Non-pigmented ciliary epithelial cell (primary cell): ENCODE results near the gene WSB2.

Source experiments
- DNase-seq: peaks from one replicate; pipeline ENCODE4 v3.0.0-alpha.2; 2010; ENCODE audit warnings: low read depth

WSB2 gene

GRCh38 chr12:118061873-118062843 is 1.2 kb upstream of the WSB2 start:
- DNase-seq, result no peak

DNA sequence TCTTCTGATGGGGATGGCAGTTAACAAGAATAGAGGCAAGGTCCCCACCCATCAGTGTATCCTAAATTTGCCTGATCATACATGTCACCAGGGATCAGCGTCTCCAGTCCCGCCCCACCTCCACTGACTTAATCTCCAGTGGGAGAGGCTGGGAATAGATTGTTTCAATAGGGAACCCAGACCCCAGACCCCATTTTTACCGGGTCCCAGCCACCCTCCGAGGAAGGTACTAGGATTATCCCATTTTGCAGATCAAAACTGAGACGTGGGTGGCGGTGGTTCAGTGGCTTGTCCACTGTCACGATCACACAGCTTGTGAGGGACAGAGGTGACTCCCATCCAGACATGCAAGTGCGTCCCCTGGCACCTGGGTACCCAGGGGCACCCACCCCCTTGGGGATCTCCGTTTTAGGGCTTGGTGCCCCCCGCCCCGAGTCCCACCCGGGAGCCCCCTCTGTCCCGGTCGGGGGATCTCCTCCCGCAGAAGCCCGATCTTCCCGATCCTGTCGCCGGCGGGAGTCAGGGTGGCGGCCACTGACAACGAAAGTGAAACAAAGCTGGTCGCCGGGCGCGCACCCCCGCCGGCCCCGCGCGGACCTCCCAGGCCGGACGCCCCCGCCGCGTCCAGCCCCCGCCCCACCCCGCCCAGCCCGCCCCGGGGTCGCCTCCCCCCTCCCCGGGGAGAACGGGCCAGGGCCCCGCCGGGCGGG is 523 bp downstream of the WSB2 start:
- no peak for DNase-seq

GRCh38 chr12:118059341-118060191 is 1.4 kb downstream of the WSB2 start:
- no peak for DNase-seq

GRCh38 chr12:118058881-118059280 is 2.1 kb downstream of the WSB2 start:
- DNase-seq, result no peak

DNA sequence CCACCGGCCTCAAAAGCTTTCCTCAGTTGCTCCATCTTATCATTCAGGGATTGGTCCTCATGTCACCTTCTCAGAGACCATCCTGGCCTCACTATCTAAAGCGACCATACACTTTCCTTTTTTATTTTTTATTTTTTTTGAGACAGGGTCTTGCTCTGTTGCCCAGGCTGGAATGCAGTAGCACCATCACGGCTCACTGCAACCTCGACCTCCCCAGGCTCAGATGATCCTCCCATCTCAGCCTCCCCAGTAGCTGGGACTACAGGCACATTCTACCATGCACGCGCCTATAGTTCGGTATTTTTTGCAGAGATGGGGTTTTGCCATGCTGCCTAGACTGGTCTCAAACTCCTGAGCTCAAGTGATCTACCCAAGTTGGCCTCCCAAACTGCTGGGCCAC is 2.8 kb downstream of the WSB2 start:
- DNase-seq, result no peak

- DNase-seq, result no peak
Observed at GRCh38 chr12:118055865-118056773, 4.9 kb downstream of the WSB2 start.

DNA sequence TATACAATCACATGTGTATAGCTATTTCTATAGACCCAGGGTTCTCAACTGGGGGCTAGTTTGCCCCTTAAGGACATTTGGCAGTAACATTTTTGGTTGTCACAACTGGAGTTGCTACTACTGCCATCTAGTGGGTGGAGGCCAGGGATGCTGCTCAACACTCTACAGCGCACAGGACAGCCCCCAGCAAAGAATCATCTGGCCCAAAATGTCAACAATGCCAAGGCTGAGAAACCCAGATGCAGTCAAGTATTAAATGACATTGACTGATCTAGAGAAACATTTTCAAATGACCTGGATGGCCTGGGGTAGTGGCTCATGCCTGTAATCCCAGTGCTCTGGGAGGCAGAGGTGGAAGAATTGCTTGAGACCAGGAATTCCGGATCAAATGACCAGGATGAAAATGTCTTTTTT is 5.8 kb downstream of the WSB2 start:
- no peak for DNase-seq

GRCh38 chr12:118053071-118053985 is 7.7 kb downstream of the WSB2 start:
- DNase-seq, result no peak

GRCh38 chr12:118052324-118053070 is 8.5 kb downstream of the WSB2 start:
- peak; percentile 82 for DNase-seq

- no peak for DNase-seq
Observed at GRCh38 chr12:118050972-118051910, 9.7 kb downstream of the WSB2 start.

DNA sequence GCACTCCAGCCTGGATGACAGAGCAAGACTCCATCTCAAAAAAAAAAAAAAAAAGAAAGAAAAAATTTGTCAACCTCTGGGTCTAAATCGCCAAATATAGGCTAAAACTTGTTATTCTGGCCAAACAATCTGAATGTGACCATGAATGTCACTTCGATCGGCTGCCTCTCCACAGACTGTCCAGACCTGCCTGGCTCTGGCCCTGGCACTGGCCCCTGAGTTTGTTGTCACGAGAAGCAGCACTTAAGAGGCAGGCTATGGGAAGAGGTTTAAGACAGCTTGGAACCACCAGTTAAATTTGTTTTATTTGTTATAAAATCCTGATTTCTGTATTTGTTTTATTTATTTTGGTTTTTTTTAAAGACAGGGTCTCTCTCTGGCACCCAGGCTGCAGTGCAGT is 14.5 kb downstream of the WSB2 start:
- no peak for DNase-seq

GRCh38 chr12:118044577-118044976 is 16.4 kb downstream of the WSB2 start:
- no peak for DNase-seq

- DNase-seq, result no peak
Observed at GRCh38 chr12:118044075-118044474, 16.9 kb downstream of the WSB2 start.

DNA sequence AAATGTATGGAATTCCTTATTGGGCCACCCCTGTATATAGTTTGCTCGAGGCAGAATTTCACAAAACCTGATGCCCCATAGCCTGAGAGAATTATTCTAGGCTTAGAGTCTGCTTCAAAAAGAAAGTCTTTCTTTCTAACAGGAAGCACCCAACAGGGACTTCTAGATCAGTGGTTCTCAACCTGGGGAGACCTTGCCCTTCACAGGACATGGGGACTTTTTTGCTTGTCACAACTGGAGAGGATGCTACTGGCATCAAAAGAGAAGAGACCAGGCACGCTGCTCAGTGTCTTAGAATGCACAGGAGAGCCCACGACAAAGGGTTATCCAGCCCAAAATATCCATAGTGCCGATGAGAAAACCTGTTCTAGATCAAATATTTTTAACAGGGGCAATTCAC is 18.9 kb downstream of the WSB2 start:
- DNase-seq, result no peak

DNA sequence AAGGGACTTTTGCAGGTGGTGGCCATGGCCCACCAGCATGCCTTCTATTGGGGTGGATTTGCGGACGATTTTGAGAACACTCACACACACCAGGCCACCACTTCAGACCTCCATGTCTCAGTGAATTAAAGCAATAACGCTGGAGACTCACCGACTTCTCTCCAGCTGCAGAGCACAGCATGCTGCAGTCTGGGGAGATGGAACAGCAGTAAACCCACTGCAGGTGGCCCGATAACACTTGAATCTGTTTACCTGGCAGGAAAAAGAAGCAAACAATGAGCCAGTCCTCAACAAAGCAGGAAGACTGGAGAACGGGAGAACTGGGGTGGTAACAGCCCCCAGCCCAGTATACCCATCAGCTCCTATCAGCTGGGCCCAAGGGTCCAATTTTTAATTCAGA is 22.8 kb downstream of the WSB2 start:
- no peak for DNase-seq

DNA sequence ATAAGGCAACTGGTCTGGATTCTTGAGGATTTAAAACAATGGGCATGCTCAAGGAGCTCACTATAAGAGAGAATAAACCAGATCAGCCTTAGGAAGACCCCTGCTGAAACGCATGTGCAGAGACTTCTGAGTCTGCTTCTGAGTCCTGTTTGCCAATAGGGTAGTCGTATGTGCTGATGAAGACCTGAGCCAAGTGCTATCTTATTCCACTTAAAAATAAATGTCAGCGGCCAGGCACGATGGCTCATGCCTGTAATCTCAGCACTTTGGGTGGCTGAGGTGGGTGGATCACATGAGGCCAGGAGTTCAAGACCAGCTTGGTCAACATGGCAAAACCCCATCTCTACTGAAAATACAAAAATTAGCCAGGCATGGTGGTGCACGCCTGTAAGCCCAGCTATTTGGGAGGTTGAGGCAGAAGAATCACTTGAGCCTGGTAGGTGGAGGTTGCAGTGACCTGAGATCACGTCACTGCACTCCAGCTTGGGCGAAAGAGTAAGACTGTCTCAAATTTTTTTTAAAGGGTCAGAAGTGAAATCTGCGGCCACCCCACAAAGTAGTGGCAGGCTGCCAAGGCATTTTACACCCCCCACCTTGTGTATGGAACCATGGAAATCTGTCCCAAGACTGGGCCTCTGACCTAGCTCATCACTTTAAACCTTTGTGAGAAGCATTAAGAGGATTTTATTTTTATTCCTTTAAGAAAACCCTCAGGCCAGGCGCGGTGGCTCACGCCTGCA is 24.1 kb downstream of the WSB2 start:
- DNase-seq, result no peak

DNA sequence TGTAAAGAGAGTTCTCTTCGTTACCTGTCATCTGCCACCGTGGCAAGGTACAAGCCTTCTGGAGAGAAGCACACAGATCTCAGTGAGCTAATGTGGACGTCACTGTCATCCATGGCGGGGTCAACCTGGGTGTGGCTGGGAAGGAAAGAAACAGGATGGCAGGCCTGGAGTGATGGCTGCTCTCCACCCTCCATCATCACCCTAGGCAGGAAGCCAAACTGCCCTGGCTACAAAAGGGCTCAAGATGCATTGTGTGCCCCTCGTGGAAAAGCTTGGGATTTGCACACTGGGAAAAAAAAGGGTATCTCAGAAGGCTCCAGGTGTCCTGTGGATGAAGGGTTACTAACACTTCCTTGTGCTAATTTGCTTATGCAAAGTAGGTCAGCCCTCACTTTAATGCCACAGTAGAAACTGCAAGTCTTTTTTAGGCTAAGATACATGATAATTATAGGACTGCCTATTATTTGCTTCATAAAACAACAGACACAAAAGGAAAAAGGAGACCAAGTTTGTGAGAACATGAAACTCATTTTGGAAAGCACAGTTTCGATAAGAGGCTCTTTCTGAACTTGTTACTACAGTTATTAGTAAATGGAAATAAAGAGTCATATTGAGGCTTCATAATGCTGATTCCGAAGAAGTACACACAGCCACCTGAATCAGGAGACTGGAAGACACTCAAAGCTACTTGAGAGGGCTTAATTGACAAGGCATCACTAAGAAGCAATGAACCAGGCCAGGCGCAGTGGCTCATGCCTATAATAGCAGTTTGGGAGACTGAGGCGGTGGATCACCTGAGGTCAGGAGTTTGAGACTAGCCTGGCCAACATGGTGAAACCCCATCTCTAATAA is 25.6 kb downstream of the WSB2 start:
- DNase-seq, result no peak
